Islet precursor cell (in vitro differentiated cells): ENCODE results near the gene COX20.
"Not testable (repeated sequence)": the region's sequence is repeated elsewhere in the genome, so short reads cannot be mapped to it uniquely, and the experiment has no call there.

Experiments used
- DNase-seq: peaks from one replicate; pipeline ENCODE4 v3.0.0-alpha.2; 2018

Gene COX20

DNA sequence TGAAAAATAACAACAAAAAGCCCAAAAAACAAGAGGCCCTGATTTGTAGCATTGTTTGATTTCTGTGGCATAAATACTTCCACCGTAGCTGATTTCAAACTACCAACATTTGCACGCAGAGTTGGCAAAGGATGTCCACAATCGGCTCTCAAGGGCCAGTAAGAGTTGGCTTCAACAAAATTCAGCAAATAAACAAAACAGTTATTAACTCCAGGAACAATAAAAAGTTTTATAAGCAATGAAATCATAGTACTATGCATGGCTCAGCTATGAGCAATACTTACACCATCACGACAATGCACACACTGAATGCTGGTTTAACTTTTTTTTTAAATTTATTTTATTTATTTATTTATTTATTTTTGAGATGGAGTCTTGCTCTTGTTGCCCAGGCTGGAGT, 8.7 kb upstream of the COX20 start:
- DNase-seq, result no peak

GRCh38 chr1:244830639-244831038, 4.8 kb upstream of the COX20 start:
- no peak for DNase-seq

DNA sequence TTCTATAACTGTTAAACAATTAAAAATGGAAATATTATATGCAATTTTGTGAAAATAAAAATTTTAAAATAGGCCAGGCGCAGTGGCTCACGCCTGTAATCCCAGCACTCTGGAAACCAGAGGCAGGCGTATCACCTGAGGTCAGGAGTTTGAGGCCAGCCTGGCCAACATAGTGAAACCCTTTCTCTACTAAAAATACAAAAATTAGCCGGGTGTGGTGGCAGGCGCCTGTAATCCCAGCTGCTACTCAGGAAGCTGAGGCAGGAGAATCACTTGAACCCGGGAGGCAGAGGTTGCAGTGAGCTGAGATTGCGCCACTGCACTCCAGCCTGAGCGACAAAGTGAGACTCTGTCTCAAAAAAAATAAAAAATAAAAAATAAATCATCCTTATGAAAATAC, 2.2 kb upstream of the COX20 start:
- DNase-seq, result not testable (repeated sequence)

DNA sequence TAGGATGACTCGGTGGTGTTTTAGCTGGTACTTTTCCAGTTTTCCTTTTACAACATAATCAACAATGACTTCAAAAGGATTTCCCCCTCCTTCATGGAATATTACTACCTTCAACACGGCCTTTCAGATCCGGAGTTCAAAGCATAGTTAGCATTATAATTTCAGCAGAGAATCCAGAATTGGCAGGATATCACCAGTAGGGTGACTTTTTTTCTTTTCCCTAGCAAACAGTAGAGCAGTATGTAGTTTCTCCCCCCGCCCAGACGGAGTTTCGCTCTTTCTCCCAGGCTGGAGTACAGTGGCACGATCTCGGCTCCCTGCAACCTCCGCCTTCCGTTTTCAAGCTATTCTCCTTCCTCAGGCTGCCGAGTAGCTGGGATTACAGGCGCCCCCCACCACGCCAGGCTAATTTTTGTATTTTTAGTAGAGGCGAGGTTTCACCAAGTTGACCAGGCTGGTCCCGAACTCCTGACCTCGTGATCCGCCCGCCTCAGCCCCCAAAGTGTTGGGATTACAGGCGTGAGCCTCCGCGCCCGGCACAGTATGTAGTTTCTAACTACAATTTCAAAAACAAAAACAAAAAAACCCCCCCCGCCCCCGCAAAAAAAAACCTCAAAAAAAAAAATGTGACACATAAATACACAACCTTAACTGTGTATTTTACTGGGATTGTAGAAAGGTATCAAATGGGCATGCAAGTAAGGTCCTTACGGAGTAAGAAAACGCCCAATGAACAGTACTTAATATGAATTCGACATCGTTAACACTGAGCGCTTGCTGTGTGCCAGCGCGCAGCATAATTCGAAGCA, 1.5 kb upstream of the COX20 start:
- DNase-seq, result peak; percentile 78

- no peak for DNase-seq
Measured at GRCh38 chr1:244834543-244835275, 749 bp upstream of the COX20 start.

DNA sequence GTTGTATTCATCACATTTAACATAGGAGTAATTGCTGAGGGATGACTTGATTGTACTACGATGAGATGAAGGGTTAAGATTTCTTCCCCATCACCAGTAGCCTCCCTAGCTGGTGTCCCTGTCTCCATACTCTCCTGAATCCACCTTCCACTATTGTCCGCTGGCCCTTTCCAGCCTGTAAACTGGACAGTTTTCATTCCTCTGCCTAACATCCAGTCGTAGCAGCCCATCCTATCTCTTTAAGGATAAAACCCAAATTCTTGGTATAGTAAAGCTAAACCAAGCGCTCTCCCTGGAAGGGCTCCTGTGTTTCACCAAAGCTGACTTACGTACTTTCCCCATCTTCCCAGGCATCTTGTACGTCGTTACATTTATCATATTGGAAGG, 670 bp downstream of the COX20 start:
- DNase-seq, result peak; percentile 66

- DNase-seq, result no peak
Measured at GRCh38 chr1:244836584-244836983, 1.1 kb downstream of the COX20 start.

GRCh38 chr1:244837597-244838258, 2.3 kb downstream of the COX20 start:
- no peak for DNase-seq

DNA sequence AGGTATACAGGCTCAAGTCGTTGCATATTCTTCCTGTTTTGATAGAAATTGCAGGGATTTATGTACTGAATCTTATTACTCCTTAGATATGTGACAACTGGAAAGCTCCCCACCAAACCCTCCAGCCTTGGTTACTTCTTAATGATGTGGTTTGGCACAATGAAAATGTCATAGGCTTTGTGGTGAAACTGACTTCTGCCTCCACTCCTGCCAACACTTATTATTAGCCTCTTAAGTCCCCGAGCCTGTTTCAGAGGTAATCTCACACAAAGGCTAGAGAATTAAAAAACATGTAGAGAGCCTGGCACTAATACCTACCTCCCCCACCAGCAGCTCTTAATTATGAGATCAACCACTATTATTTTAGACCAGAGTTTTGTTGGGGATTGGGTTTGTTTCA, 4.2 kb downstream of the COX20 start:
- DNase-seq, result no peak

- DNase-seq, result no peak
Measured at GRCh38 chr1:244840219-244840794, 4.8 kb downstream of the COX20 start.

- DNase-seq, result no peak
Measured at GRCh38 chr1:244841273-244841927, 5.9 kb downstream of the COX20 start.

- DNase-seq, result no peak
Measured at GRCh38 chr1:244843148-244843978, 7.9 kb downstream of the COX20 start.

GRCh38 chr1:244844155-244845121, 9.0 kb downstream of the COX20 start:
- no peak for DNase-seq

DNA sequence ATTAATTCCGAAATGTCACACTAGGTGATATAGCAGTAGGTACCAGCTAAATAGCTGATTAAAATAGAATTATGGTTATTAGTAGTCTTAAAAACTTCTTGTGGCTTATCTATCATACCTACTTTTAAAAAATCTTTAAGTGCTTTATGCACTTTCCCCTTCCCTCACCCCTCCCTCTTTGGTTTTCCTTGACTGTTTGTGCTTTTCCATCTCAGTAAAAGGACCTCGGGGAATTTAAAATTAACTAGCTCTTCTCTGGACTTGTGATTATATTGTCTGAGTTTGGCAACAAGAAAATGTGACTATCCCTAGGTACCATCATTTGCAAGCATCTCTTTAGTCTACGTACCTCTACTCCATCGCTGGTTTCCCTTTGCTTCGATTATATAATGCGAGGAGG, 11.2 kb downstream of the COX20 start:
- no peak for DNase-seq

DNA sequence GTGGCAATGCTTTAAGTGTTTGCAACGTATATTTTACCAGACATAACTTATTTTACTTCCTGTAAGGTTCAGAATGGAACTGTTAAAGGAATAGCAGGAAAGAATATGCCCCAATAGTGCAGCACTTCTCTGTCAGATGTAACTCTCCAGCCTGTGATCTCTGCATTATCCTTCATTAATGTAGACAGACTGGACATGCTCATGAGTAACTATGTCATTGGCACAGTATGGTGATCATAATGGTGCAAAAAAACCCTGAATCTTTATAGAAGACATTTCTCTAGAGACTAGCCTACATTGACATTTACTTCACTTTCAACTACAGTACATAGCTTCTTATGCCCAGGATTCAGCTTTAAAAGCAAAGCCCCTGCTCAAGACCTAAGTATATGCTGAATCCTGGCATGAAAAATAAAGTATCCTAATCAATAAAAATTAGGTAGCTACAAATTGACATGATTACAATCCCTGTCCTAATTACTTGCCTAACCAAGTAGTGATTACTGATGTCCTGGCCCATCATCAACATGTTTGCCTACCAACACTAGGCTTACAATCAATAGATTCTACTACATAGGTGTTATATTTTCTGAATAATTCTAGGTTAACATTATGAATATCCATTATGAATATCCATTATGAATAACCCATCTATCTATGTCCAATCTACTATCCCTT, 13.9 kb downstream of the COX20 start:
- DNase-seq, result no peak

- DNase-seq, result no peak
Measured at GRCh38 chr1:244850099-244850852, 14.8 kb downstream of the COX20 start.

GRCh38 chr1:244850896-244851295, 15.4 kb downstream of the COX20 start:
- no peak for DNase-seq

DNA sequence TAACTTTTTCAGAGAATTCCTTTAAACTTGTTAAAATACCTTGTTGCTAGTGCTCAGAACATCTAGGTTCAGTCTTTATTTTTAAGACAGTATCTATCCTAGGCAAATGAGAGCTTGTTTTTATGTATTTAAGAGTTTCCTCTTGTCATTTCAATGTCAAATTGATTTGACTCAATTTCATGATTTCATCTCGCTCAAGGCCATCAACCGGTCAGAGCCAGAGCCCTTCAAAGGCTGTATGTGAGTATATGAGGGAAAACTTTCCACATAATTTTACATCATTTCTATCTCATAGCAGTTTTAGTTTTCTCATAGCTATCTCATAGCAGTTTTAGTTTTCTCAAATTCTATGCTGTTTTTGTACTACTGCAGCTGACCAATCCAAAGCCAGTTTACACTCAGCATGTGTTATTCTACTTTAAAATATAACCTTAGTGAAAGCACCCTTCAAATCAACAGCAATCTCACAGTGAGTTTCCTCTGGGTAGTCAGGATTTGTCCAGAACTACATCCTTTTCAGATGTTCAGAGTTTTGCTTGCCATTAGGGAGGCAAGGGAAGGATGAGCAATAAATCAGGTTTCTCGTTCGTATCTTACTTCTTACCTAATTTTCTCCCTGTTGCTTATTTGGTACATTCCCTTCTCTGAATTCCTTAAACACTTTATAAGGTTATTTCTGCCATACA, 16.2 kb downstream of the COX20 start:
- no peak for DNase-seq

DNA sequence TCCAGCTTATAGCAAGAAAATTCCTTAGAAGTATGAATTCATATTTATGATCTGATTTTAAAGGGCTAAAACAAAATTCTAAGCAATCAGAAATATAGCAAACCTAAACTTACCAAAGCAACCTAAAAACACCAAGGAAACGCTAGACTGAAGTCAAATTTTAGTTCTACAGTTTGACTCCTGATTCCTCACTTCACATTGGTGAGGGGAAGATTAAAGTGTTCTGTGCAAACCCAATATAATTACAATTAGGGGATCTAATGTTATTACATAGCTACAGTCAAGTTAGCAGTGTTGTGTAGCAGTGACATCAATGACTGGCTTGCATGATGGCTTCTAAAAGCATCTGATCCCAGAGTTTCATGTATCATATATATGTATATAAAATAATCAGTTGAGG, 17.2 kb downstream of the COX20 start:
- no peak for DNase-seq
